NCI-H510A (cell line): ENCODE measurements around the gene CMTM8.

Experiments used
- DNase-seq: peaks from one replicate; lab custom pipeline; 2025; lab: John Stamatoyannopoulos, UW

The CMTM8 gene

DNA sequence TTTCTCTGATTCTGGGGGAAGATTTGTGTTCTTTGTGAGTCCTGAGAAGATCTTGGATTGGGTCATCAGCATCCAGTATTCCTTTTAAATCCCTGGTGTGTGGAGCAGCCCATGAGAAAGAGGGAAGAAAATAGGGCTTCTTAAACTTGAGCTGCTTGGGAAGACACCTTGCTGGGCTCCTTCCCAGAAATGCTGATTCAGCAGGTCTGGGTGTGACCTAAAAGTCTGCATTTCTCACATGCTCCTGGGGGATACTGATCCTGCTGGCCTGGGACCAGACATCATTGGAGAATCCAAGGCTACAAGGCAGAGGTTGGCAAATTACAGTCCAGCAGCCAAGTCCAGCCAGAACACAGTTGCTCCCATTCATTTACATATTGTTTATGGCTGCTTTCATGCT is 99.0 kb downstream of the CMTM8 start:
- DNase-seq = no peak

DNA sequence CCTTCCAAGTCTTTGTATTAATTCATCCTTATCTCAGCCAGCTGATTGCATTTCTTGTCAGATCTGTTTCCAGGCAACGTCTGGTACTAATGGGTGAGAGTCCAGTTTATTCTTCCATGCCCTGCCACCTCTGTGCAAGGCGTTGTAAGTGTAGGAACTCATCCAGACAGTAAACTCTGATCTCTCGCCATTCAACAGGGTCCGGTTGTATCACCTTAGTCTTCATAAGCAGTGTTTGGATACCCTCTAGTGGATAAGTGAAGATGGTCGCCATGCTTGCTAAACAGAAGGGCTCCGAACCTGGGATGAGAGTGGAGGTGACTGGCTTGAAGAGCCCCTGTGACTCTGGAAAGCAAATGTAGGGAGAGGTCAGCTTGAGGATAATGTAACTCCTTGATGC is 101.6 kb downstream of the CMTM8 start:
- DNase-seq = no peak

DNA sequence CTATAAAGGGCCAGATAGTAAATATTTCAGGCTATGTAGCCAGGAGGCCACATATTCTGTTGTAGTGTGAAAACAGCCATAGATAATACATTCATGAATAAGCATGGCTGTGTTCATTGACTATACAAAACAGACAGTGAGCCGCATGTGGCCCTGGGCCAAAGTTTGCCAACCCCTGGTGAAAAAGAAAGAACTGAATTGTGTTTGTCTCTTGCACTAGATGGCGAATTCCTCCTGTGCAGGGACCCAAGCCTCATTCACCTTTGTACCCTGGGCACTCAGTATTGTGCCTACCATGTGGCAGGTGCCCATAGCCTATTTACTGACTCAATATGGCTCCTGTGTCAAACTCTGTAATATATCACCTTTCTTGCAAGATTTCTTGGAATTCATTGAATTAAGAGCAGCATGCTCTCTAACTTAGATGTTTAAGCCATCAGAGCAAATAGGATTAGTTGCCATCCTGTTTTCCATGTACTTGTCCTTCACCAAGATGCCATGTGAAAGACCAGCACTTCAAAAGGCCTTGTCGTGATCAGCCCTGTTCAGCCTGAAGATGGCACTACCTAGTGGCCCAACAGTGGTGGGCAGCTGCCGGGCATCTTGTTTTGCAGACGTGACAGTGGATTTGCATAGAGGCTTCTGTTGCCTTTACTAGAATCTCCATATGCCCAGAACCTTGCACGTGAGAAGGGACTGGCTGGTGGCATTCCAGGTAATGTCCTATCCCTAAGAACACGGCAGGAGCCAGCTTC is 102.3 kb downstream of the CMTM8 start:
- DNase-seq = no peak

DNA sequence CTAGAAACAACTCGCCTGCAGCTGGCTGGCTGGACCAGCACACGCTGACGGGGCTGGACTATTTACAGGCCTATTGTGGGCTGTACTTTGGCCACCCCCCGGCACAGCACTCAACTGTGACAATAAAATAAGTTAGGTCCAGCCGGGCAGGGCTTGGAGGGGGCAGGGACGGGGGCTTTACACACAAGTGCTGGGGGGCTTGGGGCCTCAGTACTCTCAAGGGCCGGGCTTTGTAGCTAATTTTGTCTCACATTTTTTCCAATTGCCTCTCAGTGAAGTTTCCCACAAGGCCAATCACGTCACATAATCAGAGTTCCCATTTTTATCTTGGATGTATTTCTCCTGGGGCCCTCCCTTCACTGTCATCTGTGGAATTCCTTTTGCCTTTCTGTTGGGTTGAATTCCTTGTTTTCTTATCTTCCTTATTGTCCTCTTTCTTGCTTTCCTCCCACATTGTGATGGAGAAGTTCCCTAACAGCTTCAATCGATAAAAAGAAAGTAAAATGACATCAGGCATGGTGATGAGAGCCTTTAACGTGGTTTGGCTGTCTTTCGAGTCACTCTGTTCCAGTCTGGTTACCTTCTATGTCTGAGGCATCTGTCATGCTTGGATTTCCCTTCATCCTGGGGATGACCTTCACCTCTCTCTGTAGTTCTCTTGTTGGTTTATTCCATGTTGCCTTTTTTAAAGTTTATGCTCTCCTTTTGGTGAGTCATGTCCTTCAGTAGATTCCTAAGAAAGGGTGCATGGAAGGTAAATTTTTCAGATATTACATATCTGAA is 109.1 kb downstream of the CMTM8 start:
- no peak for DNase-seq

DNA sequence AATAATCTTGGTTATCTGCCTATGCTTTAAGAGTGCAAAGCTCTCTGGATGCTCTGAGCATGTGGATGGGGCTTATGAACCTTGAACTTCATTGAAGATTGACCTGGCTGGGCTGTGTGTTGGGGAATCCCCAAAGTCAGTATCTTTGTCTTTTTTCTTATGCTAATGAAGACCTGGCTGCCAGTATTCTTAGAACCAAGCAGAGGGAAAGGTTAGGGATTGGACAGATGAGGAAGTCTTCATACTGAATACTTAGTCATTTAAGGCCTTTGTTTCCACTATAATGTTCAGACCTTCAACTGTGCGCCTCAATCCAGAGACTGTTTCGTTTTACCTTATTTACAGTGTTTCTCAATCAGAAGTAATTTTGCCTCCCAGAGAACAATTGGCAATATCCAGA is 110.7 kb downstream of the CMTM8 start:
- no peak for DNase-seq

DNA sequence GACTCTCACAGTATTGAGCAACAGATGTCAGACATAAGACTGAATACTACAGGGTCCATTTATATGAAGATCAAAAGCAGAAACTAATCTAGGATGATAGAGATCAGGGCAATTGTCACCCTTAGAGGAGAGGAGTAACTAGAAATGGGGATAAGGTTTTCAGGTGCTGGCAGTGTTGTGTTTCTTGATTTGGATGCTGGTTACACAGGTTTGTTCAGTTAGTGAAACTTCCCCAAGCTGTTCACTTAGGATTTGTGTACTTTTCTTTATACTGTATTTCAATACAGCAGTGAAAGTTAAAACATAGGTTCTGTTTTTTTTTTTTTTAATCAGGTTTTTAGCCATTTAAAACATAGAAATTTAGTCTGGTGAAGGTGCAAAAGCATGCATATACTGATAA is 114.1 kb downstream of the CMTM8 start:
- DNase-seq = no peak

DNA sequence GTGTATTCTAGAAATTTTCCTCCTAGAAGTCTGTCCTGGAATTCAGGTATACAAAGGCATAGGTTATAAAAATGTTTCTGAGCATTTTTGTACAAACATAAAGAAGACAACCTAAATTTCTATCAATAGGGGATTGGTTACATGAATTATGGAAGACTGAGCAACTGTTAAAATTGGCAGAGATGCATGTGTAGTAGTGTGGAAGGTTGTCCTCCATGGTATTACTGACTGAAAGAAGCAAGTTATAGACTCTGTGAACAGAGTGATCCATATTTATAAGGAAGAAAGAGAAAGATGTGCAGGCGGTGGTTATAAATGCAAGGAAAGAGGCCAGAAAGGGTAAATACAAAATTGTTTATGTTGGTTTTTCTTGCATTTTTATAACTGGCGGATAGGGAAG is 114.9 kb downstream of the CMTM8 start:
- no peak for DNase-seq

DNA sequence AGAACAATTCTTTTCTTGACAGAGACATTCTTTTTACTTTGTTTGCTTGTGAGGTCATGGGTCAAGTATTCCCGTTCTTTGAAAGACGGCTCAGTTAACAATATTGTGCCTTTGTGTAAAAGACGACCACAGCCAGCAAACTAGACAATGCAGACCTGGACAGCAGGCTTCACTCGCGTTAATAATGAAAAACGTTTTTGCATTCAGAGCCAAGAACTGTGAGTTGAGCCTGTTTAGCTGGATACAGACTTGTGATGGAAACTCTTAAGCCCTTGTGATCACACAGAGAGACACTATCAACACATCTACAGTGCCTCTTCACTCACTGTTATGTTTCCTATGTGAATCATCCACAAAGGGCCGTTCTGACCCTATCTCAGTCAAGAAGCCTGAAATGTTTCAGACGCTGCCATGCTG is 115.9 kb downstream of the CMTM8 start:
- no peak for DNase-seq

DNA sequence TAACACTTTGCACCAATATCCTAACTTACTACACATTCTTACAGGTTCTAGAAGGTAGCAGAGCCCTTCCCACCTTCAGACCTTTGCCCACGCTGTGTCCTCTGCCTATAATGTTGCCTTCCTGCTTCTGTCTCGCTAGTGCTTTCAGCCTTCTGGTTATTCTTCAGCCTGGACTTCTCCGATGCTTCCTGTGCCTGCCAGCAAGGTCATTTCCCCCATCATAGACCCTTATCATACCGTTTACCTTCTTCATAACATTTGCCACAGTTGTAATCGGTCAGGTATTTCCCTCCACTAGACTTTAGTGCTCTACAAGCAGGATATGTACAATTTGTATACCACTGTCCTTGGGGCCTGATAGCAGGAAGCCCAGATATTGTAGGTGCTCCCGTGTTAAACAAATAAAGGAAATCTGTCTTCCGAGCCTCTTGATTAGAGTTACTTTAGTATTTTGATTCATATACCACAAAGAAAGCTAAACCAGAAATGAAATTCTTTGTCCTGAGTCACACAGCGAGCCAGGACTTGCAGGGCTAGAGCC is 117.3 kb downstream of the CMTM8 start:
- no peak for DNase-seq

DNA sequence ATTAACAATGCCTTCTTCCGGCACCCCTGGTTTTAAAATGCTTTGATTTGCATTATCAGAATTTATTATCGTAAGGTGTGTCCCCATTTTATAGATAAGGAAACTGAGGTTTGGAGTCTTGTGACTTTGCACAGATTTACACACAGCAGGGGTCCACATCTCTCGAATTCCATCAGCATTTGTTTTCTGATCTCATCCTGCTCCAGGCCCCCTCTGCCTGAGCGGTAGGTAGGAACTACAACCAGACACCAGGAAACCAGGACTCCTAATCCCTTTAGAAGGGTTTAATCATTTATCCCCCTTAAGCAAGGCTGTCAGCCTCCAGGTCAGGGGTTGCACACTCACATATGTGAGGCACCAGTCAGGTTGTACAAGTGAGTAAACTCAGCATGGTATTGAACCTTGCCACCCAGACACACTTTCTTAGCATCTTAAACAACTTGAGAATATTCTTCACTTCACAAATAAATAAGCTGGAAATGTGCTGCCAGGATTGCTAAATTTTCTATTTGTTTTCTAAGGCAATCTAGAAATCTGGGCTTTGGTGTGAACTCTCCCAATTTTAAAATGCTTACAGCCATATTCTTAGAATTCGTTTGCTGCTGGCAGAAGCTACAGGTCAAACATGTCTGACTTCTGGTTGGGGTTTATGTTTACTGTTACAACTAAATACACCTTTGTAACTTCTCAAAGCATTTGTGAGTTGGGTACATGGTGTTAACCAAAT is 121.4 kb downstream of the CMTM8 start:
- no peak for DNase-seq

DNA sequence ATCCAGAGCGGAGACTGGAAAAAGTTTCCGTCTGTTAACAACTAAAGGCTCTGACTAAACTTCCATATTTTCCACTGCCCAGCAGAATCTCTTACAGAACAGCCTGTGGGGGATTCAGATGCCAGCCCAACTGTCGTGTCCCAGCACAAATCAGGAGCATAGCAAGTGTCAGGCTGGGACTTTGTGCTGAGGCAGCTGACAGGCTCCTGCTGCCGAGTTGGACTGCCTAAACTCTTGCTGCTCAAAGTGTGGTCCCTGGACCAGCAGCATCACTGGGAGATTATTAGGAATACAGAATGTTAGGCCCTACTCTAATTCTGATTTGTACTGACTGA is 122.0 kb downstream of the CMTM8 start:
- DNase-seq = no peak

DNA sequence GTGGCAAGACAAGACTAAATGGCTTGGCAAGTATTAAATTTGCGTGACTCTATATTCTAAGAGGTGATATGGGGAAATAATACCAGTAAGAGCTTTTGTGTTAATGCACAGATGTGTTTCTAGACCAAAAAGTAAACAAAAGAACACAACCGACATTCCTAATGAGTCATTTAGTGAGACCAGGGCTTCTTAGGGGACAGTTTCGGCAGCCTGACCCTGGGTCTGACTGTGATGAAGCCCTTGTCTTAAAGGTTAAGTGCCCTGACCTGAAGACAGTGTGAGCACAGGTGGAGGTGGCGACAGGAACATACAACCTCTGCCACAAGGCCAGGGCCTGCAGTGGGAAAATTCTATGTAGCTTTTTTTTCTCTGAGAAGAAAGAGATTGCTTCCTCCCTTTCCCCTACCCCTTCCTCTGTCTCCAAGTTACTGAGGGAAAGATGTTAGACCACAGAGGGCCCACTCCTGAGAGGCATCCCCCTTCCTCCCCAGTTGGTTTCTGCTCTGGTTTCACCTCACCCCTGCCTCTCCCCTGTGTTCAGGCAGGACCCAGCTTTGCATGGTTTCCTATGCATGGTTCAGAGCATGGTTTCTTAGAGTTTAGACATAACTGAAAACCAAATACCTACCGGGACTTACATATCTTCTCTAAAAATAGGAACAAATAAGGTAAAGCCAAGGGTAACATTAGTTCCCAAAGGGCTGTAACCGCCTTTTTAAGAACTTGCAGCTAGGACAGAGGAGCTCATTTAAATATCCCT is 128.3 kb downstream of the CMTM8 start:
- DNase-seq = no peak

DNA sequence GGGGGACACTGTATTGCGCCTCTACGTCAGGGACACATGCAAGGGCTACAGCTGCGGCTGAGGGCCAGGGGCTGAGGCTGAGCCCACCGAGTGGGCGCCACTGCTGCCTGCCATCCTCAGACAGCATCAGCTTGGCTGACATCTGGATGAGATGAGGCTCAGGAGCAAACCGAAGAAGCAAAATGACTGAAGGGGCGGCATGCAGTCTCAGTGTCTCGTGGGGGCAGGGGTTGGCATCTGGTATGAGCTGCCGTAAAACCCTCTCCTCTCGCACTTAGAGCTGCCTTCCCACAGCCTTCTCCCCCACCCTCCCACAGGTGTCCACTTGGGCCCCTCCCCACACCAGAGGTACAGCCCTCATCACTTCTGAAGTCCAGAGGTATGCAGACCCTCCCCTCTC is 129.0 kb downstream of the CMTM8 start:
- no peak for DNase-seq

DNA sequence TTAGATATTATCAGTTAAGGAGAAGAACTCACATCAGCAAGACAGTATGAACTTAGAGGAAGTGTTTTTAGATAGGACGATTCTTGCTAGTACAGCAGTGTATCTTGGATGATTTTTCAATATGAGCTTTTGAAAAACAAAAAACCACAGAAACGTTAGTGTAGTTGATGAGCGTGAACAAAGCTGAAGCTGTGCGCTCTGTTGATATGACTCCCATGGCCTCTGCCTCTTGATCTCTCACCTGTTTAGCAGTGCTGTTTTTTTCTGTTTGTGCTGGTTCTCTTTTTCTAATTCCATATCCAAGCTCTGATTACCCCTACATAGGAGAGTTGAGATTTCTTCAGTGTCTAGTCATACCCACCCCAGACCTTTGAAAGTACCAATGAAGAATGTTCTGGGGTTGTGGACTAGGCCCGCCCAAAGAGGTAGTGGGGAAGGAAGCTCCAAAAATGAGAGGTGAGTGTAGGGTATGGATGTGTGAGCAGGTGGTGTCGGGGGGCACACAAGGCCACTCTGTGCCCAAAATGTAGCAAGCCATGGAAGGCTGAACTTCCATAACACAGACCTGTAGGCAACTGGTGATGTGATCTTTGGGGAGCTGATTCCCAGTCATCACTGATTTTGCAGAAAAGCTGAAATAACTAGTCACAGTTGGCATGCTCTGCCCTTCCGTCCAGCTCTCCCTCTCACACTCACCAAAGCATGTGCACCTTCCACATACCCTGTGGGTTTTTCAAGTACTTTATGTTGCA is 133.2 kb downstream of the CMTM8 start:
- DNase-seq = no peak

DNA sequence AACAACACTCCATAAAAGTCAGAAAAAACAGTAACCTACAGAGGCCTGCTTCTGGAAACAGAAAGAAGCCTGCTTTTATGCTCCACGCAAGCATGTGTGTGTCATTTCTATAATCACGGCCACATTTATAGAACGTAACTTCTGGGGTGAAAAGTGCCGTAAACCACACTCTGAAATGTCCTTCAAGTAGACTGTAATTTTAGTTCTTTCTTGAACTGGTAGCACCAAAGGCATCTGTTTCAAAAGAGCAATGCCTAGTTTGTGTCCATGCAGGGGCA is 133.7 kb downstream of the CMTM8 start:
- no peak for DNase-seq

DNA sequence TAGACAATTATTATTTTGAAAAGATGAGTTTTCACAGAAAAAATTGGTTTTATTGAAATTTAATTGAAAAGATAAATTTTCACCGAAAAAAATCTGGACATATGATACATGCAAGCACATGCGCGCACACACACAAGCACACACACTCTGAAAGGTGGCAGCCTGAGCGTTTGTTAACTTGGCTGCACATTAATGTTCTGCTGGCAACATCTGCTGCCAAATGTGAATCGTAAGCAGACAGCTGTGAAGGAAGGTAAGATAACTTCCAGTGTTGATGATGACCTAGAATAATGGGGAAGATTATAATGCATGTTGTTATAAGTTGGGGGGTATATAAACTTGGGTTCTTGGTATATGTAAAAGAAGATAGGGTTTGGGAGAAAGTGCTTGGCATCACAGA is 134.8 kb downstream of the CMTM8 start:
- no peak for DNase-seq

DNA sequence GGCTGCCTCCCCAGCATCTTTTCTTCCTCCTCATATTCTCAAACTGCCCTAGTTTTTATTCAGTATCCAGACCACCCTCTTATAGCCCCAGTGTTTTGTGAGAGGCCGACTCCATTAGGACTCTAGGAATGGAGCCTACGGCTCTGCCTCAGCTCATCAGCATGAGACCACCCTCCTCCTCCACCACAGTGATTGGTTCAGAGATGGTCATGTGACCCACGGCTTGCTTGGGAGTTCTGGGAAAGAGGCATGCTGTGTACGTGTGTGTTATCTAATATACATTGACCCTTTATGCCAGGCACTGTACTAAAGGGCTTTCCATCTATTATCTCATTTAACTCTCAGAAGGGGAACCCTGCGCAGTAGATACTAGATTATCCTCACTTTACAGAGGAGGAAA is 135.4 kb downstream of the CMTM8 start:
- DNase-seq = no peak

DNA sequence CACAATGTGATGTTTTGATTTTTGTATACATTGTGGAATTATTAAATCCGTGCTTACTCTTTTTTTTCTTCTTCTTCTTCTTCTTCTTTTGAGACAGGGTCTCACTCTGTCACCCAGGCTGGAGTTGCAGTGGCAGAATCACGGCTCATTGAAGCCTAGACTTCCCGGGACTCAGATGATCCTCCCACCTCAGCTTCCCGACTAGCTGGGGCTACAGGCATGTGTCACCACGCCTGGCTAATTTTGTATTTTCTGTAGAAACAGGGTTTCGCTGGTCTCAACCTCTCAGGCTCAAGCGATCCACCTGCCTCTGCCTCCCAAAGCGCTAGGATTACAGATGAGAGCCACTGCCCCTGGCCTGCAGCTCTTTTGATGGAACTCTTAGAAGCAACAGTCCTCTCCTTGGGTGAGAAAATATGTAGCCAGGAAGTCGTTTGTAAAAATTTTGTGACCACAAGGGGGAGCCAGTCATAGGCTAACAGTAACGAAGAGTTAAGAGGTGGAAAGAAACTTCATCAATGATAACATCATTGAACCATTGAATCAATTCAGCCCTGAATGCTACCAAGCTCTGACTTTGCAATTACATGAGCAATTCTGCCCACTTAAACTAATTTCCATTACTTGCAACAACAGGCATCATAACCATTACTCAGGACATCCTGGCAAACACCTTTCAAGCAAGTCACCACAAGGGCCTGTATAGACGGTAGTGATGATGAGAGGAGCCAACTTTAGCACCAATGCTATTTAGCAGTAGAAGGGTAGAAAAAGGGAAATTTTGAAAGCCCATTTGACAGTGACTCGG is 136.5 kb downstream of the CMTM8 start:
- DNase-seq = no peak

DNA sequence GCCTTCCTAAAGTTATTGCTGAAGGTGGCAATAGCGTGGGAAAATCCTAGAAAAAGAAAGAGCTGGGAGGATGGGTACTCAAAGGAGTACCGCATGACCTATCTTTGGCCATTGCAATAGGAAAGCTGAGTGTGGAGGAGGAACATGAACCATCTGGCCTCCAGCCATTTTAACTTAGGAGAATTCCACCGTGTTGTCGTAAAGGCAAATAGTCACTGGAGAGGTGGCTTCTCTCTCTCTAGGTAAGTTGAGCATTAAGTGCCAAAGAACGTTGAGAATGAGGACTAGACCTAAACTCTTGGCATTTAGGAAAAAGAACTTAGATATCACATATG is 137.1 kb downstream of the CMTM8 start:
- DNase-seq = no peak

DNA sequence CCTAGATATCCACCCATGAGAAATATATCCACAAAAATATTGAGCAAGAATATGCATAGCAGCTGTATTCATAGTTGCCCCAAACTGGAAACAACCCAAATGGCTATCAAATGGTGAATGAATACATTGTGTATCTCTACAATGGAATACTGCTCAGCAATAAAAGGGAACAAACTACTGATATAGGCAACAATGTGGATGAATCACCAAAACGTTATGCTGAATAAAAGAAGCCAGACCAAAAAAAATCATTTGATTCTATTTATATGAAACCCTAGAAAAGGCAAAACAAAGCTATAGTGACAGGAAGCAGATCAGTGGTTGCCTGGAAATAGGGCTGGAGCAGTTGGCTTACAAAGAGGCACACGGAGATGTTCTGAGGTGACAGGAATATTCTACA is 137.6 kb downstream of the CMTM8 start:
- DNase-seq = no peak
